ENCODE results near the gene TXNRD2.

Gene TXNRD2

GRCh38 chr22:19887256-19887985, 54.2 kb downstream of the TXNRD2 start:
- Histone ChIP-seq H3K79me2 (ENCODE audit: low read length) (no peaks in the 10 kb centered on the region), H3K4me2 (ENCODE audit: low read length) (peak overlapping the region; percentile 49), H3K4me3 (ENCODE audit: low read length) (no peak overlapping the region), H3K9ac (ENCODE audit: low read length) (no peak overlapping the region; the same call in 1 of the 2 replicates), H3K27ac (ENCODE audit: low read length) (peak overlapping the region; percentile 60), H3K36me3 (replicated peaks; ENCODE audit: low read depth, low read length) (no peaks in the 10 kb centered on the region), H4K20me1 (ENCODE audit: insufficient read depth, low read length) (no peaks in the 10 kb centered on the region), H3K9me3 (ENCODE audit: insufficient read depth, low read length) (peaks cover 4% of the 10 kb centered on the region; the same call in 1 of the 2 replicates), H3K27me3 (ENCODE audit: low read depth, low read length) (no peaks in the 10 kb centered on the region), H2AFZ (ENCODE audit: low read depth, low read length) (peak overlapping the region; percentile 38; the same call in 1 of the 2 replicates), H3K4me1 (ENCODE audit: low read length) (peaks cover 13% of the 10 kb centered on the region)
- TF ChIP-seq CTCF (IDR thresholded peaks at IDR 0.05; ENCODE audit: low read depth, low read length) (no peak), EZH2phosphoT487 (IDR thresholded peaks at IDR 0.05; ENCODE audit: low read depth) (no peak)

GRCh38 chr22:19886605-19887255, 54.9 kb downstream of the TXNRD2 start:
- Histone ChIP-seq H3K27ac (ENCODE audit: low read length) (peak overlapping the region; percentile 60), H2AFZ (ENCODE audit: low read depth, low read length) (peak overlapping the region; percentile 38; the same call in 1 of the 2 replicates), H3K4me1 (ENCODE audit: low read length) (peaks cover 13% of the 10 kb centered on the region)

GRCh38 chr22:19885841-19886592, 55.6 kb downstream of the TXNRD2 start:
- H3K79me2 ChIP-seq (ENCODE audit: low read length) = no peaks in the 10 kb centered on the region
- H3K9ac ChIP-seq (ENCODE audit: low read length) = no peak overlapping the region; the same call in 1 of the 2 replicates
- H3K4me2 ChIP-seq (ENCODE audit: low read length) = no peak overlapping the region; the same call in 1 of the 2 replicates
- no peaks in the 10 kb centered on the region for H4K20me1 ChIP-seq (ENCODE audit: insufficient read depth, low read length)
- H3K4me3 ChIP-seq (ENCODE audit: low read length) = no peak overlapping the region
- TF ChIP-seq EZH2phosphoT487 (IDR thresholded peaks at IDR 0.05; ENCODE audit: low read depth) = no peak
- TF ChIP-seq CTCF (IDR thresholded peaks at IDR 0.05; ENCODE audit: low read depth, low read length) = no peak
- no peaks in the 10 kb centered on the region for H3K27me3 ChIP-seq (ENCODE audit: low read depth, low read length)
- no peaks in the 10 kb centered on the region for H3K36me3 ChIP-seq (replicated peaks; ENCODE audit: low read depth, low read length)
- H2AFZ ChIP-seq (ENCODE audit: low read depth, low read length) = no peak overlapping the region
- no peak overlapping the region; the same call in 1 of the 2 replicates for H3K27ac ChIP-seq (ENCODE audit: low read length)
- H3K4me1 ChIP-seq (ENCODE audit: low read length) = peaks cover 13% of the 10 kb centered on the region
- H3K9me3 ChIP-seq (ENCODE audit: insufficient read depth, low read length) = no peaks in the 10 kb centered on the region

More at GRCh38 chr22:19886605-19887255, 54.9 kb downstream of the TXNRD2 start:
- Histone ChIP-seq H3K4me2 (ENCODE audit: low read length) (peak overlapping the region; percentile 49), H3K9me3 (ENCODE audit: insufficient read depth, low read length) (no peaks in the 10 kb centered on the region; the same call in 1 of the 2 replicates), H3K36me3 (replicated peaks; ENCODE audit: low read depth, low read length) (no peaks in the 10 kb centered on the region), H3K27me3 (ENCODE audit: low read depth, low read length) (no peaks in the 10 kb centered on the region), H3K9ac (ENCODE audit: low read length) (peak overlapping the region; percentile 32; the same call in 1 of the 2 replicates), H3K4me3 (ENCODE audit: low read length) (no peak overlapping the region), H3K79me2 (ENCODE audit: low read length) (no peaks in the 10 kb centered on the region), H4K20me1 (ENCODE audit: insufficient read depth, low read length) (no peaks in the 10 kb centered on the region)
- no peak for TF ChIP-seq CTCF (IDR thresholded peaks at IDR 0.05; ENCODE audit: low read depth, low read length)
- TF ChIP-seq EZH2phosphoT487 (IDR thresholded peaks at IDR 0.05; ENCODE audit: low read depth) = no peak
